HG03460 (cell line): ENCODE data around the gene RING1.

Experiments
- ATAC-seq: cut with Tn5 transposase; IDR thresholded peaks from one replicate; pipeline ENCODE4 v1.9.1; 2021; ENCODE audit not compliant: unreplicated experiment

The RING1 gene

DNA sequence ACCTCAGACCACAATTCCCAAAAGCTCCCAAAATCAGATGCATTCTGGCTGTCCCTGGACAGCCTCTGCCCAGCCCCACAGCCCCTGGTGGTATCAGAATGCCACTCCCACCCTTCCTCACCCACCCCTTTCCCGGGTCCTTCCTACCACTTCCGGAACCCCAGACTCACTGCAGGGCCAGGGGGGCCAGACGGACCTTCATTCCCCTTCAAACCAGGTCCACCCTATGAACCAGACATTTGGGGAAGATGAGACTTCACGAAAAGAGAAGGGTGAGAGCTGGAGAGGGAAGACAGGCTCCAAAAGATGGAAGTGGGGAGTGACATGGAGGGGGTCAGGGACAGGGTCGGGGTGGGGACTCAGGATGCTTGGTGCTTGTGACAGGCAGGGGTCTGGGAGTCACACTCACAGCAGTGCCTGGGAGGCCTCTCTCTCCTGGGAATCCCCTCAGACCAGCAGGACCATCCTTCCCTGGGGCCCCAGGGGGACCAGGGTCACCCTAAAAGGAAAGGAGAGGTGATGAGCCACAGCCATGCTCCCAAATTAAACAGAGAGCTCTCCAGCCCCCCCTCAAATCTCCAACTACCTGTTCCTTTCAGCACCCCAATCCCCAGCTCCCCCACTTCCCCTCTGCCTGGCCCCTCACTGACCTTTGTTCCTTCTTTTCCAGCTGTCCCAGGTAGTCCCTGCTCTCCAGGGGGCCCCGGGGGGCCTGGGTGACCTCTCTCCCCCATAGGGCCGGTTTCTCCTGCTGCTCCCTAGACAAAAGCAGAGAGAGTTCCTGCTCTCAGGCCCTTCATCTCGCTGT, 36.2 kb upstream of the RING1 start:
- ATAC-seq = no peak

DNA sequence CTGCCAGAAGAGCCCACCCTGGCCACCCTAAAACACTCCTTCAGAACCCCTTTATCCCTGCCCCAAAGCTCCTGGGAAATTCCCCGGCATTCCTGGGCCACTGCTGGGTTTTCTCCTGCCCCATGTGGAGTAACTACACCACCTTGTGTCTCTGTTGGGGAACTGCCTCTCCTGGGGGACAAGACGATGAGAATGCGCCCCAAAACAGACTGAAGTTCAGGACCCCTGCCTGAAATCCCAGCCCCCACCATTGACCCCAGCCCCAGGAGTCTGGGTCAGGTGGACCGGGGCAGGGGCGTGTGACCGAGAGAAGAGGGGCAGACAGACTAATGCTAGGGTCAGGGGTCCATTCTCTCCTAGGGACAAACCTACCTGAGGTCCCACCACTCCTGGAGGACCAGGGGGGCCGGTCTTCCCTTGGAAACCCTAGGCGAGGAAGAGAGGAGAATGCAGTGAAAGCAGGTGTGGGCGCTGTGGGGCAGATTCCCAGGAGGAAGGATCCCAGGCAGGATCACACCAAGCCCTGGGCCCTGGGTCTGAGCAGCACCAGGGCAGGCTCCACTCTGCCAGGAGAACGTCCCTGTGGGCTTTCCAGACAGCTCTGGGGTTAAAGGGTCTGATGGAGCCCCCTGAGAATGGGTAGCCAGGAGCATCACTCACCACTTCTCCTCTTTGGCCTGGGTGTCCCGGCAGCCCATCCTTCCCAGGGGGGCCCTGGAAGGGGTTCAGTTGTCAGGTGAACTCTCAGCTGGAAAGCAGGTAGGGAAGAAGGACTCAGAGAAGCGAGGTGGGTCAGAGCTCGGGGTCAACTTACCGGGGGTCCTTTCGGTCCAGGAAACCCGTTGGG, 35.4 kb upstream of the RING1 start:
- ATAC-seq = no peak

DNA sequence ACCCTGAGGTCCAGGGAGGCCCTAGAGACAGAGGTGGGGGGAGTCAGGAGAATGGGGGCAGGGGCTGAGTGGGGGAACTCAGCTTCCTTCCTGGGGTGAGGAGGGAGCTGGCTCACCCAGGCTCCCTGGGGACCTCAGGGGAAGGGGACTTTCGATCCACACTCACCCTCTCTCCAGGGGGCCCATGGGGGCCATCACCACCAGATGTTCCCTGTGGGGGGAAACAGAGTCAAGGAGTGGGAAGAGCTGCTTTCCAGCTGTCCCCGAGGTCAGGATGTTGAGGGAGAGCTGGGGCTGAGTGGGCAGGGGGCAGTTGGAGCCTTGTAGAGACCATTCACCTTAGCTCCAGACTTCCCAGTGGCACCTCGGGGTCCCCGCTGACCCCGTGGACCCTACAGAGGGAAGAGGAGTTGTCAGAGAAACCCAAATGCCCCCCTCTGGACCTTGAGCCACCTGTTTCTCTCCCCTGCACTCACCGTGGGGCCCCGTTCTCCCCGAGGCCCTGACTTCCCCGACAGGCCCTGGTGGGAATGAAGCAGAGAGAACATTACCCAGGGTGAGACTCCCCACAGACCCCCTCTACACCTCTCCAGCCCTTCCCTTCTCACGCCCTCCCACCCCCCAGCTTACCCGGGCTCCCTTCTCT, 34.6 kb upstream of the RING1 start:
- no peak for ATAC-seq

DNA sequence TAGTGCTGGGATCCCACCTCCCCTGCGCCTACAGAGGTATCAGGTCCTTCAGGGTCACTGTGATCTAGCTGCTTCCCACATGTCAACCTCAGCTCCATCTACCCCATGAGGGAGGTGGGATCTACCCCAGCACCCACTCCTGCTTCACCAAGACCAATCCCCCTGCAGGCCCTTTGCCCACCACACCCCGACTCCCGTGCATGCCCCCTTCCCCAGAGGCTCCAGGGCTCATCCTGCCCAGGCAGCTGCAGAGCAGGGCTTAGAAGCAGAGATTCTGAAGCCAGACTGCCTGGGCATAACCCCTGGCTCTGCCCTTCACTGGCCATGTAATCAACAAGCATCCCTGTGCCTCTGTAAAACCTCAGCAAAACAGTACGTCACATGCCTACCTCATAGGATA, 33.5 kb upstream of the RING1 start:
- no peak for ATAC-seq

DNA sequence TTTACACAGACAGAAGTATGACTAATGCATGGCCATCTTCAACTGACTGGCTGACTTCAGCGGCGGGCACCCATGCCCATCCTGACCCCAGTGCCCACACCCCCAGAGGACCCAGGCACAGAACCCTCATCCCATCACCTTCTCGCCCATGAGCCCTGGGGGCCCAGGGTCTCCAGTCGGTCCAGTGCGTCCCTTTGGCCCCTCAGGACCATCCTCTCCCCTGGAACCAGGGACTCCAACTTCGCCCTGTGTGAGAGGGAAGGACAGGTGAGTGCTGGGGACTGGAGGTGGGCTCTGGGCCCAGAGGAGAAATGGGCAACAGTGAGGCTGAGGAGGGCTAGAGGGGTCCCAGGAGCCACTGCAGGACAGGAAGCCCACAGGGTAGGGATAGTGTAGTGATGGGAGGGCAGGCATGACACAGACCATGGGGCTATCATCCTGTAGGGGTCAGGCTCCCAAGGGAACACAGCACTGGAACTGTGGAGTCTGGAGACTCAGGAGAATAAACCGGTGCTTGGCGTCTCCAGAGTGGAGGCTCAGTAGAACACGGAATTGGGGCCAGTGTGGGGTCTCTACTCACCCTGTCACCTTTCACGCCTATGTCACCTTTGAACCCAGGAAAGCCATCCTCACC, 32.7 kb upstream of the RING1 start:
- ATAC-seq = no peak

DNA sequence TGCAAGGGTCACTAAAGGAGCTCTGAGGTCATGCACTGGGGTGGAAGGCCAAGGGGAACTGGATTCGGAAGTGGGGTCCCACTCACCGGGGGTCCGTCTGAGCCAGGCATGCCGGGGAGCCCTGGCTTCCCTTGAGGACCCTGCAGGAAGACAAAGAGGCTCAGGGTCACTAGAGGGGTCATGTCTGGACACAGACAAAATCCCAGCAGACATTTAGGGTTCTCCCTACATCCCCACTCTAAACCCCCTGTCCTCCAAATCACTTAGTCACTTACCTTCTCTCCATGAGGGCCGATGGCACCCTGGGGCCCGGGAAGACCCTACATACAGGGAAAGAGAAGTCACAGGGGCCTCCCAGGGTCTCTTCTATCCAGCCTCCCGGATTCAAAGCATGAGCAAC, 31.4 kb upstream of the RING1 start:
- ATAC-seq = no peak

DNA sequence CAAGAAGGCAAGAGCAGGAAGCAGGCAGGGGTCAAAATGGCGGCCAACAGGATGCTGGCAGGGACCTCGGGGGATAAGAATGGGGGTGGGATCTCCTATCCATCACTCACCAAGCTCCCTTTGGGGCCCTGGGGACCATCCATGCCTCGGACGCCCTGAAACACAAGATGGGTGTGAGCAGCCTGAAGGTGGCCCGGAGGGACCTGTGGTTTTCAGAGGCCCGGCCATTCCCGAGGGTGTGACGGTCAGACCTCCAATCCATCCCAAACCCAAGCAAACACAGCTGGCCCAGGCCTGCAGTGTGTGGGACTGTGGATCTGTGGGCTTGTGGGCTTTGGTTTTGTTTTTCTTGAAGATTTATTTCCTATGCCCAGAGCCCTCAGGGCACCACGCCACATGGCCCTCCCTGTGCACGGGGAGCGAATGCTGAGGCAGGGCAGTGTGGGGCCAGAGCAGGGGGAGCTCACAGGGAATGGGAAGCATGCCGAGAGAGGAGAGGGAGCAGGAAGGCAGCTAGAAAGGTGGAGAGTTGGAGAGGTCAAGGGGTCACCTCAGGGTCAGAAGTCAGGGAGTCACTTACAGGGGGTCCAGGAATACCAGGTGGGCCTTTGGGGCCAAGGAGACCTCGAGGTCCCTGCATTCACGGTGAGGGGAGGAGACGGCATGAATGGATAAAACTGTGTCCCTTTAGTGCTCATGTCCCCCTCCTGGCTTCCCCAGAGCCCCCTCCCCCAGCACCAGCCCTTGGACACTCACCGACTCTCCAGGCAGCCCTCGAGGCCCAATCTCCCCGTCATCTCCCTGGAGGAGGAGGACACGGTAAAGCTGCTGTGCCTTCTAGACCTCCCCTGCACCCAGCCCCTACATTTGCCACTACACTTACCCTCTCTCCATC, 30.5 kb upstream of the RING1 start:
- ATAC-seq = no peak

DNA sequence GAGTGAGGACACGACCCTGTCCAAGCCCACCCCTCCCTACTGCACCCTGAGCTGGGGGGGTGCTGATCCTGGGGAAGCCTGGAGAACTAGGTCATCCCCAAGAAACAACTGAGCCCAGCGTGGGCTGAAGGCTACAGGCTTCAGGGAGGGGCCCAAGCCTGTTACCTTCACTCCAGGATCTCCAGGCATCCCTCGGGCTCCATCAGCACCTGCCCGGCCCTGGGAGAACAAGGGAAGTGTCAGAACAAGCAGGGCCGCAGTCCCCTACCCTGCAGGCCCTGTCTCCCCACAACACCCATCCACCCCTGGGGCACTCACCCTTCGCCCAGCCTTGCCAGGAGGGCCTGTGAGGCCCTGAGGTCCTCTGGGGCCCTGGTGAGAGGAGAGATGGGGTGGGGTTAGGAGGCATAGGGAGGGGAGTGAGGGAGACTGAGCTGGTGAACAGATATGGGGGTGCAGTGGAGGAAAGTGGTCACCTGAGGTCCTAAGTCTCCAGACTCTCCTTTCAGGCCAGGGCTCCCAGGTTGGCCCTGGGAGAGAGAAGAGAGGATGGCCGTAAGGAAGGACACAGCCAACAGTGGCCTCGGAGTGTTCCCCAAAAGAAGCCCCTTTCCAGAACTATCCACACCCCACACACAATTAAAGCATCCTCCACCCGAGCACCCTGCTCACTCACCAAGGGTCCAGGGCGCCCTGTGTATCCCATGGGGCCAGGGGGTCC, 29.4 kb upstream of the RING1 start:
- no peak for ATAC-seq

DNA sequence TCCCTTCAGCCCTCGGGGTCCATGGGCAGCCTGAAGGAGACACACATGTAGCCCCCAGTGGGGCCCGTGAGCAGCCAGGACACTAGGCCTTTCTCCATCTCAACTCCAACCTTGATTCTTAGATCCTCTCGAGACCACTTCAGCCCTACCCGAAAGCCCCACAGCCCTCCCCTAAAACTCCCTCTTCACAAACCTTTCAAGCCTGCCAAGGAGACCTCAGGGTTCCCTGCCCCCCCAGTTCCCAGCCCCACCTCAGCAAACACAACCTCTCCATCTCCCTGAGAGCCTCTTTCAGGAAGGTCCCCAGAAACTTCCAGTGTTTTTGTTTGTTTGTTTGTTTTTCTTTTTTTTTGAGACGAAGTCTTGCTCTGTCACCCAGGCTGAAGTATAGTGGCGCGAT, 27.2 kb upstream of the RING1 start:
- ATAC-seq = no peak

DNA sequence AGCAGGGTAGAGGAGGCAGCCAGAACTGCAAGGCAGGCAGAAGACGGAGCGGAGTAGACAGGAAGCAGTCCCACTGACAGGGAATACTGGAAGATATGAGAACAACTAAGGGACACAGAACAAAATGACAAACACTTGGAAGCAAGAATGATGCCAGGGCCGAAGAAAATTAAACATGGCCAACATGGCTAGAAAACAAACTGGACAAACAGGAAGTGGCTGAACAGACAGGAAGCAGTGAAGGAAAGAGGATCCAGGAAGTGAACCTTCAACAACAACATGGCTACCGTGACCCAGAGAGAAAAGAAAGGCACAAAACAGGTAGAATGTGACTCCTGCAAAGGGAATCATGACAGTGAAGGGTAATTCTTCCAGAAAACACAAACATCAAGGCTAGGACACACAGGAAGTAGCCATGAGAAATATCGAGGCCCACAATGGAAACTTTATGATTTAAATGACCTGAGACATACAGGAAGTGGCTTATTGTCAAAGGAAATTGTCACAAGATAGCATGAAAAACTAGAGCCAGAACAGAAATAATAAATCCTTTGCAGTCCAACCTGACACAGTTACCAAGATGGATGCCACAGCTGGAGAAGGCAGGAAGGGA, 25.1 kb upstream of the RING1 start:
- no peak for ATAC-seq

DNA sequence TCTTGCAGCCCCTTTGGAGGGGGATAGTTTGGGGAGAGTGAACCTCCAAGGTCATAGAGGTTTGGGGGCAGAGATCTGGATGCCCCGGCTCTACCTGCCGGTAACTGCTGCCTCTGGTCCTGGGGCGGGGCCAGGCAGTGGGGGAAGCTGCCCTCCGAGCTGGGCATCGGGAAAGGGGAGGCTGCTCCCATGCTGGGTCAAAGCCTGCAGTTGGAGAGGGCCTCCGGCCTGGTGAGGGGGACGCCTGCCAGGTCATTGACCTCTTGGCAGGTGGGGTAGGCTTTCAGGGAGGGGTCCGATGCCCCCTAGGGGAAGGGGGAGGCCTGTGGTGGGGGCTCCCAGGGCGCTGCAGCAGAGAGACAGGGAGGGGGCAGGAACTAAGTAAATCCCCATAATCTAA, 23.1 kb upstream of the RING1 start:
- ATAC-seq = no peak

DNA sequence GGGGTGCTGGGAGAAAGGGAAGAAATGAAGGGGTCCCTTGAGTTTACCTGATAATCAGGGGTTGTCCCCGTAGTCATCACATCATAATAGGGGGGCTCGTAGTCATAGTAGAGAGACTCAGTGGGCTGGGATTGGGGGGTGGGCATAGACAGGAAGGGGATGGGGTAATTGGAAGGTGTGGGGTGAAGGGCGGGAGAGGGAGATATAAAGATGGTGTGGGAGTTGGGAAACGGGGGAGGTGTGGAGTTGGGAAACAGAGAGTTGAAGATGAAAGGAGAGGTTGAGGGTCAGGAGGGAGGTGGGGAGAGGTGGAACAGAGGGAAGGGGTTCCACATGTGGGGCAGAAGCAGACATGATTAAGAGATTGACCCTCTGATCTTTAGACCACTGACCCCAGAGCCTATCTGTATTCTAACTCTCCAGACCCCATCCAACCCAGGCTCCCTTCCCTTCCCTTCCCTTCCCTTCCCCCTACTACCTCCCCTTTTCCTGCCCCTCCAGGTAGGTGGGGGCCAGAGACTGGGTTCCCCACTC, 22.6 kb upstream of the RING1 start:
- ATAC-seq = no peak

DNA sequence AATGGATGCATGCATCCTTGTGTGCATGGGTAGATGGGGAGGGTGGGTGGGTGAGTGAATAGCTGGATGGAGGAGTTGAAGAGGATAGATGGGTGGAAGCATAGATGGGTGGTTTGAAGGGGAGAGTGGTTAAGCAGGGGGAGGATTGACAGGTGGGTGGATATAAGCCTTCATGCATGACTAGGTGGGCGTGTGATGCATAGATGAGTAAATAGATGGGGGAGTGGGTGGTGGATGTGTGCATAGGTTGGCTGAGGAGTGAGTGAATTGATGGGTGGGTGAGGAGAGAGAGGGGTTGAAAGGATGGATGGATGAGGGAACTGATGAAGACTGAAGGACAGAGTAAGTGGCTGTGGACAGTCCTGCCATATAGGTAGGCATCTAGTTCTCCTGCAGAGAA, 20.5 kb upstream of the RING1 start:
- no peak for ATAC-seq

DNA sequence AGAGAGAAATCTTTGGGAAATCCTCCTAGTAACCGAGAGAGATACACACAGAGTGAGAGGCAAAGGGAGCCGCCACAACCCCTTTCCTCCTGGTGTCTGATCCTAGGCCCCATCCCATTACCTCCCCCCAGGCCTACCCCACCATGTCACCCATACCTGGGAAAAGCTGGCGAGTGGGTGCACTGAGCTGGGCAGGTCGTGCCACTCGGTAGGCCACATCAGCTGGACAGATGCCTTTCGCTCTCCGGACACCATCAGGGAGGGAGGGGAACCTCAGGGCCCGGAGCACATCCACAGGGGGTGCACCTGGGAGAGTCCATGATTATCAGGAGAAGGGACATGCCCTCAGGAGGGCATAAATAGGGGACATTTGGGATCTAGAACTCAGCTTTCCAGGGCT, 19.1 kb upstream of the RING1 start:
- no peak for ATAC-seq

DNA sequence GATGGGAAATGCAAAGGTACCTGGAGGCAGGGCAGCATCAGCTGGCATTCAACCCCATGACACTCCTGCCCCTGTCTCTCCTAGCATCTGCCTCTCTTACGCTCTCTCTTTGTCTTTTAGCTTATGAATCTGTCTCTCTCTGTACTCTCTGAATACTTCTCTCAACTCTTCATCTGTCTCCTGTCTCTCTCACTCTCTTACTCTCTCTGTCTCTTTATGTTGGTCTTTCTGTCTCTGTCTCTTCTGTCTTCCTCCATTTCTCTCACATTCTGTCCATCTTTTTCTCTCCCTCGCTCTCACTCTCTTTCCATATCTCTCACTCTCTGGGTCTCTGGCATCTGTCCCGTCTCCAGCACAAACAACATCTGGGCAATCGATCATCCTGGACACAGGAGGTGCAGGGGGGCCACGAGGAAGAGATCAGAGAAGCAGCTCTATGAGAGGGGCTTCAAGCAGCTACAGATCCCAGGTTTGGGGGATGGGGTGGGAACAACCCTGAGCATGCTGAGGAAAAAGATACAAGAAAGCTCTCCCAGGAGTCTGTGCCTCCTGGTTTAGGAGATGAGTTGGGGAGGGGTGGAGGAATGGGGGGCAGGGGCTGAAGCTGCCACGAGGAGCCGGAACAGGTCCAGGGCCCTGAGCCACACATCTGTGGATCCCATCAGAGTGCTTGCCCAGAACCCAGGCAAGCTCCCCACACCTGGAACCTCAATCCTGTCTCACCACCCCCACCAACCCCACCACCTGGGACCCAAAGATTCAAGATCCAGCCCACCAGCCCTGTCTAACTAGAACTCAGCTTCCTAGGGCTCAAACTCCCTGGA, 18.5 kb upstream of the RING1 start:
- no peak for ATAC-seq

DNA sequence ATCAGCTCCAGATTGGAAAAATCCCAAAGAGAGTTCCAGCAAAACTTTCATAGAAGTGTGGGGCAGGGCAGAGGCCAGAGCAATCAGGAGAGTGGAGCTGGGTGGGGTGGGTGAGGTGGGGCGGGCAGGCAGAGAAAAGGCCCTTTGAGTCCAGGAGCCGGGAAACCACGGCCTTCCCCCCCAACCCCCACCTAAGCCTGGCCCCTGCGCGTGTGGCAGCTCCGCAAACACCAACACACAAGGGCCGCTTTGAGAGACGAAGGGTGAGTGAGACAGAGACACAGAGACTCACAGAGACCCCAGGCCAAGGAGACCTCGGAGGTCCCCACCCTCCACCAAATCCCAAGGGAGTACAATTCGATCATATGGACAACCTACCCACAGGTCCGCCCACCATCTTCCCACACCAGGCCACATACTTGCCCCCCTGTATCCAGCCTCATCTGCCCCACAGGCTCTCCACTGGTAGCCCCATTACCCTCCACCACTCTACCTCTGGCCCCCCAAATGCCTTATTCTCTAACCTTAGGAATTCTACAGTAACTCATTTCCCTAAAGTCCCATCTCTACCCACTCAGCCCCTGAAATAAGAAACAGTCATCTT, 17.7 kb upstream of the RING1 start:
- ATAC-seq = no peak

DNA sequence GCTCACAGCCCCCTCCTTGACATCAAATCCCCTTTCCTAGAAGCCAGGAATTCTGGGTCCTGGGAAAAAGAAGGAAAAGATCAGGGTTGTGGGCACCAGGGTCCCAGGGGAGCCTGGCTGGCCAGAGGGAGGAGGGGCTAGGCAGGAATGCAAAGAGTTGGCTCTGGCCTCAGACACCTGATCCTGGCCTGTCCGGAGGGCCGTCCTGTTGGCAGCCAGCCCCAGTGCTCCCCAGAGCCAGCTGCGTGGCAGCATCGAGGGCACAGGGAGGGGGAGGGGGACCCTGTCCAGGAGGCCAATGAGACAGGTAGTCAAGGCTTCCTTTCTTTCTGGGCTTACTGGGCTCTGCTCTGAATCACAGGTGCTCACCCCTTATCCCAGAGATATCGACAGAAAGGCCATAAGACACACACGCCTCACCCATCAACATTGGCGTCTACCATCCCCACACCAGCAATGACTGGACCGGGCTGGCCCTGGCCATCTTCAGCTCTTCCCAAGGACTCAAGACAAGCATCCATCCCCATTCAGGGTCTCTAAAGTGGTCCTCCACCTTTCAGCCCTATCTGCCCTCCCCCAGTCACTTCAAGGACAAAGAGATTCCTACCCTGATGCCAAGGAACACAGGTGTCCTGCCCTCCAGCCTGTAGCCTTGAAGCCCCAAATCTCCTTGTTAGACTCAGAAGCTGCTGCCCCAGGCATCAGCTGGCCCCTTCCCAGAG, 16.8 kb upstream of the RING1 start:
- no peak for ATAC-seq
